H1 (cell line): Measurements from ENCODE around the gene EIF5A2.

ENCODE experiments used
- BACH1 ChIP-seq: IDR thresholded peaks from 2 replicates; pipeline ENCODE4 v1.6.1; 2012; ENCODE audit warnings: low read length, improper control_type of control experiment
- EP300 ChIP-seq, 2 experiments: IDR thresholded peaks; 1 replicate in 1 of 2; 2 replicates in 1 of 2; pipeline ENCODE4 v1.6.1; 2011 to 2012; ENCODE audit warnings: low read depth in 2 of 2, low read length in 2 of 2, mild to moderate bottlenecking in 2 of 2, borderline replicate concordance in 1 of 2, inconsistent platforms in 1 of 2, moderate library complexity in 1 of 2
- HDAC2 ChIP-seq, 2 experiments: fragments of 300-600 bp in 1 of 2; sonication (generic) in 1 of 2; IDR thresholded peaks; 2 replicates each; pipeline ENCODE4 v1.6.1; 2011 to 2012; ENCODE audit warnings: low read depth in 2 of 2, low read length in 2 of 2, mild to moderate bottlenecking in 2 of 2, moderate library complexity in 2 of 2, borderline replicate concordance in 1 of 2, inconsistent platforms in 1 of 2
- MAX ChIP-seq: IDR thresholded peaks from 2 replicates; pipeline ENCODE4 v1.6.1; 2012; ENCODE audit warnings: inconsistent platforms
- PHF8 ChIP-seq: fragments of 200-600 bp; sonication (generic); conservative IDR thresholded peaks from 2 replicates; pipeline ENCODE4 v1.7.1; 2012; ENCODE audit warnings: low read depth, mild to moderate bottlenecking, inconsistent platforms, low read length, moderate library complexity
- POLR2A ChIP-seq, 2 experiments: IDR thresholded peaks; 1 replicate in 1 of 2; 2 replicates in 1 of 2; pipeline ENCODE4 v1.6.1; 2011; ENCODE audit warnings: low read depth in 2 of 2, low read length in 2 of 2, mild to moderate bottlenecking in 2 of 2; ENCODE audit errors: control extremely low read depth in 1 of 2
- RBBP5 ChIP-seq: IDR thresholded peaks from 2 replicates; pipeline ENCODE4 v1.7.1; 2012; ENCODE audit warnings: low read depth, mild to moderate bottlenecking, inconsistent platforms, low read length, moderate library complexity, borderline replicate concordance
- ZNF274 ChIP-seq: IDR thresholded peaks from 2 replicates; pipeline ENCODE4 v1.7.0; 2012; ENCODE audit warnings: low read length, borderline replicate concordance; ENCODE audit errors: extremely low read depth
- TF ChIP-seq, protein P1 (sequence below), 3 experiments: IDR thresholded peaks; 1 replicate in 2 of 3; 2 replicates in 1 of 3; pipeline versions ENCODE4 v1.5.1 to v1.6.1; 2011; ENCODE audit warnings: low read length in 3 of 3, mild to moderate bottlenecking in 3 of 3, inconsistent platforms in 2 of 3, low read depth in 1 of 3, moderate library complexity in 1 of 3; ENCODE audit not compliant: insufficient read depth in 1 of 3; ENCODE audit errors: control extremely low read depth in 1 of 3

DNA sequence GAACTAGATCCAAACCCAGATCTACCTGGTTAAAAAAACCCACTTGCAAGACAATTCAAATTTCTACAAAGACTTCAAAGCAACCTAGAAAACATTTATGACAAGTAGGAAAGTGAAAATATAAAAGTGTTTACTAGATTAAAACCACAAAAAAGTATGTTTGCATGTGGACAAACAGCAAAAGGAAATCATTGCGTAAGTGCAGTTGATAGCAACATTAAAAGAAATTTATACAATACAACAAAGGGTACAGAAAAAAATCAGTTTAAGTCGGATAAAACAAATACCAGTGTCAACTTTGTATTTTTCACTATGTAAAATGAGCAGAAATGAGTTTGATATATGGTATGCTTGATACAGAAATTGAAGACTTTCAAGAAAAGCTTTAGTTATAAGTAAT is 2.6 kb downstream of the EIF5A2 start:
- no peak for TF ChIP-seq HDAC2 (IDR thresholded peaks at IDR 0.05; ENCODE audit: borderline replicate concordance in 1 of 2, low read depth in 2 of 2, low read length in 2 of 2)
- TF ChIP-seq POLR2A (IDR thresholded peaks at IDR 0.05; ENCODE audit: control extremely low read depth in 1 of 2, low read depth in 2 of 2, low read length in 2 of 2), result no peak
- no peak for TF ChIP-seq BACH1
- TF ChIP-seq ZNF274, result no peak
- TF ChIP-seq MAX, result no peak
- no peak for TF ChIP-seq PHF8
- no peak for TF ChIP-seq RBBP5
- TF ChIP-seq, protein P1, sequence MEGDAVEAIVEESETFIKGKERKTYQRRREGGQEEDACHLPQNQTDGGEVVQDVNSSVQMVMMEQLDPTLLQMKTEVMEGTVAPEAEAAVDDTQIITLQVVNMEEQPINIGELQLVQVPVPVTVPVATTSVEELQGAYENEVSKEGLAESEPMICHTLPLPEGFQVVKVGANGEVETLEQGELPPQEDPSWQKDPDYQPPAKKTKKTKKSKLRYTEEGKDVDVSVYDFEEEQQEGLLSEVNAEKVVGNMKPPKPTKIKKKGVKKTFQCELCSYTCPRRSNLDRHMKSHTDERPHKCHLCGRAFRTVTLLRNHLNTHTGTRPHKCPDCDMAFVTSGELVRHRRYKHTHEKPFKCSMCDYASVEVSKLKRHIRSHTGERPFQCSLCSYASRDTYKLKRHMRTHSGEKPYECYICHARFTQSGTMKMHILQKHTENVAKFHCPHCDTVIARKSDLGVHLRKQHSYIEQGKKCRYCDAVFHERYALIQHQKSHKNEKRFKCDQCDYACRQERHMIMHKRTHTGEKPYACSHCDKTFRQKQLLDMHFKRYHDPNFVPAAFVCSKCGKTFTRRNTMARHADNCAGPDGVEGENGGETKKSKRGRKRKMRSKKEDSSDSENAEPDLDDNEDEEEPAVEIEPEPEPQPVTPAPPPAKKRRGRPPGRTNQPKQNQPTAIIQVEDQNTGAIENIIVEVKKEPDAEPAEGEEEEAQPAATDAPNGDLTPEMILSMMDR (IDR thresholded peaks at IDR 0.05; ENCODE audit: control extremely low read depth in 1 of 3, insufficient read depth in 1 of 3, low read depth in 1 of 3, low read length in 3 of 3), result no peak
- no peak for TF ChIP-seq EP300 (IDR thresholded peaks at IDR 0.05; ENCODE audit: borderline replicate concordance in 1 of 2, low read depth in 2 of 2, low read length in 2 of 2)
